Calu3 (cell line): ENCODE data around the gene SLC17A7. TPM values are rescaled to one million over a fixed set of nuclear protein-coding genes. Genes with fewer than 3 reads are reported as not detected.

Experiments
- BruUV-seq: library from RNA; stranded (reverse); fragments of 400-500 nt; replicated peaks from 2 replicates; lab custom pipeline; 2021; lab: Mats Ljungman, UMichigan
- CTCF ChIA-PET: fragments of 300-600 bp; sonication (Branson Sonifier 250); formaldehyde crosslinking; loops from one replicate; lab custom pipeline; 2022; ENCODE audit warnings: antibody characterized with exemption; lab: Charles Lee
- DNase-seq: peaks from one replicate; pipeline ENCODE4 v3.0.0; 2022
- H3K27ac Mint-ChIP-seq: one replicate; pipeline ENCODE4 v1.8.0; 2022; ENCODE audit warnings: mixed read lengths; ENCODE audit not compliant: unreplicated experiment
- H3K27me3 Mint-ChIP-seq: one replicate; pipeline ENCODE4 v1.8.0; 2022; ENCODE audit warnings: mixed read lengths; ENCODE audit not compliant: unreplicated experiment
- H3K36me3 Mint-ChIP-seq: one replicate; pipeline ENCODE4 v1.8.0; 2022; ENCODE audit warnings: mild to moderate bottlenecking, moderate library complexity, mixed read lengths; ENCODE audit not compliant: insufficient read depth, unreplicated experiment
- H3K4me1 Mint-ChIP-seq: one replicate; pipeline ENCODE4 v1.8.0; 2022; ENCODE audit warnings: mild to moderate bottlenecking, low read depth, mixed read lengths; ENCODE audit not compliant: unreplicated experiment
- H3K4me3 Mint-ChIP-seq: one replicate; pipeline ENCODE4 v1.8.0; 2022; ENCODE audit warnings: mild to moderate bottlenecking, low read depth, moderate library complexity, mixed read lengths; ENCODE audit not compliant: unreplicated experiment
- H3K9me3 Mint-ChIP-seq: one replicate; pipeline ENCODE4 v1.8.0; 2022; ENCODE audit warnings: low read depth, mixed read lengths; ENCODE audit not compliant: unreplicated experiment
- intact Hi-C: fragments of 100-400 bp; cut with micrococcal nuclease; formaldehyde crosslinking; loops from one replicate; pipeline ENCODE4 v1.10.0; 2022; ENCODE audit not compliant: unreplicated experiment
- total RNA-seq: library from RNA; stranded (reverse); gene quantifications from 2 replicates; pipeline ENCODE4 v1.2.3, GENCODE V29; 2022
- TF ChIP-seq, protein P1 (sequence below): fragments of 200-600 bp; IDR thresholded peaks from one replicate; pipeline ENCODE4 v1.8.0; 2022; ENCODE audit warnings: antibody characterized with exemption; ENCODE audit not compliant: unreplicated experiment

SLC17A7 gene
- total RNA-seq, 1 experiment from 2014 or later: not detected

- no peak overlapping the region for H3K4me3 Mint-ChIP-seq
- H3K9me3 Mint-ChIP-seq: peaks cover 3% of the 10 kb centered on the region
- TF ChIP-seq, protein P1, sequence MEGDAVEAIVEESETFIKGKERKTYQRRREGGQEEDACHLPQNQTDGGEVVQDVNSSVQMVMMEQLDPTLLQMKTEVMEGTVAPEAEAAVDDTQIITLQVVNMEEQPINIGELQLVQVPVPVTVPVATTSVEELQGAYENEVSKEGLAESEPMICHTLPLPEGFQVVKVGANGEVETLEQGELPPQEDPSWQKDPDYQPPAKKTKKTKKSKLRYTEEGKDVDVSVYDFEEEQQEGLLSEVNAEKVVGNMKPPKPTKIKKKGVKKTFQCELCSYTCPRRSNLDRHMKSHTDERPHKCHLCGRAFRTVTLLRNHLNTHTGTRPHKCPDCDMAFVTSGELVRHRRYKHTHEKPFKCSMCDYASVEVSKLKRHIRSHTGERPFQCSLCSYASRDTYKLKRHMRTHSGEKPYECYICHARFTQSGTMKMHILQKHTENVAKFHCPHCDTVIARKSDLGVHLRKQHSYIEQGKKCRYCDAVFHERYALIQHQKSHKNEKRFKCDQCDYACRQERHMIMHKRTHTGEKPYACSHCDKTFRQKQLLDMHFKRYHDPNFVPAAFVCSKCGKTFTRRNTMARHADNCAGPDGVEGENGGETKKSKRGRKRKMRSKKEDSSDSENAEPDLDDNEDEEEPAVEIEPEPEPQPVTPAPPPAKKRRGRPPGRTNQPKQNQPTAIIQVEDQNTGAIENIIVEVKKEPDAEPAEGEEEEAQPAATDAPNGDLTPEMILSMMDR: no peak
- no peak overlapping the region for H3K27ac Mint-ChIP-seq
- H3K4me1 Mint-ChIP-seq: no peaks in the 10 kb centered on the region
- CTCF ChIA-PET: interaction anchor here (1.1 kb wide), 1 partner anchor 11 kb away, joined by 3 read pairs; no protein-coding TSS in a partner anchor
- BruUV-seq: no TSS peak
- peaks cover 96% of the 10 kb centered on the region for H3K27me3 Mint-ChIP-seq
- peaks cover 6% of the 10 kb centered on the region for H3K36me3 Mint-ChIP-seq
- intact Hi-C loops: no loop called here
- DNase-seq: no peak
Observed at GRCh38 chr19:49434907-49435583, 6.3 kb downstream of the SLC17A7 start.

DNA sequence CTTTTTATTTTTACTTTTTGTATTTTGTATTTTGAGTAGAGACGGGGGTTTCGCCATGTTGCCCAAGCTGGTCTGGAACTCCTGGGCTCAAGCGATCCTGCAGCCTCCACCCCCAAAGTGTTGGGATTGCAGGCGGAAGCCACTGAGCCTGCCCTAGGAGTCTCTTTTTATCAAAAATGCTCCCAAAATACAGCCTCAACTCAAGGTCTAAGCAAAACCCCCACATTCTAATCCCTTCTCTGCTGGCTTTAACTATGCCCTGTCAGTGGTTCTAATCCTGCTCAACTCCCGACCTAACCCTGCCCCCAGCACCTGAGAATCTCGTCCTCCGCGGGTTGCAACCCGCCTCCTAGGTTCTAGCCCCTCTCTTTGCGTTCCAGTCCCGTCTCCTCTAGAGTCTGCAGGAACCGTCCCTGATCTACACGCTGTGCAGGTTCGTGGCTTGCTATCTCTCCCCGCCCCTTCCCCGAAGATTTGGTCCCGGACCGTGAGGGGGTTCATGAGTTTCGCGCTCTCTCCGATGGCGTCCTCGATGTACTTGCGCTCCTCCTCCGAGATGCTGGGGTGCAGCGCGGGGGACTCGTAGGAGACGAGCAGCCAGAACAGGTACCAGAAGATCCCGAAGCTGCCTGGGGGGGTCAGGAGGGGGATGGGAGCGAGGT, 8.0 kb downstream of the SLC17A7 start:
- peaks cover 3% of the 10 kb centered on the region for H3K9me3 Mint-ChIP-seq
- H3K27ac Mint-ChIP-seq: no peak overlapping the region
- H3K4me1 Mint-ChIP-seq: no peaks in the 10 kb centered on the region
- no peak overlapping the region for H3K4me3 Mint-ChIP-seq
- TF ChIP-seq, protein P1: no peak
- H3K27me3 Mint-ChIP-seq: peaks cover 96% of the 10 kb centered on the region
- intact Hi-C loops: no loop called here
- BruUV-seq: no TSS peak
- peaks cover 6% of the 10 kb centered on the region for H3K36me3 Mint-ChIP-seq
- no peak for DNase-seq
- CTCF ChIA-PET: no interaction called here

- TF ChIP-seq, protein P1: no peak
- BruUV-seq: no TSS peak
- peaks cover 96% of the 10 kb centered on the region for H3K27me3 Mint-ChIP-seq
- DNase-seq: no peak
- H3K4me3 Mint-ChIP-seq: no peak overlapping the region
- intact Hi-C loops: no loop called here
- H3K36me3 Mint-ChIP-seq: peaks cover 6% of the 10 kb centered on the region
- CTCF ChIA-PET: no interaction called here
- no peak overlapping the region for H3K27ac Mint-ChIP-seq
- no peaks in the 10 kb centered on the region for H3K4me1 Mint-ChIP-seq
- H3K9me3 Mint-ChIP-seq: peaks cover 3% of the 10 kb centered on the region
Observed at GRCh38 chr19:49432141-49433073, 8.9 kb downstream of the SLC17A7 start.

DNA sequence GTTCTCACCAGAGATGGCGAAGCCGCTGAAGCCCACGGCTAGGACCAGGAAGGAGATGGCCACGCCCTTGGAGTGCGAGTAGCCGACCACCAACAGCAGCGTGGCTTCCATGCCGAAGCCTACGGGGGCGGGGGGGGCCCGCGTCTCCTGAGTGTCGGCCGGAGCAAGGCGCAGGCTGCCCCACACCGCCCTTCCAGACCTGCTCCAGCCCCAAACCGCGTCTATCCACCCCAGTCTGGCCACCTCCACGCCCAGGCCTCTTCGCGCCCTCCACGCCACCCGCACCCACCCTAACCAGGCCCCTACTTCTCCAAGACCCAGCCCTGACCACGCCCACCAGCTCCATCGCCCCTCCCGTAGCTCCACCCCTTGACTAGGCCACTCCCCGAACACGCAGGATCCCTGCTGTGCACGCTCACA, 10.0 kb downstream of the SLC17A7 start:
- no TSS peak for BruUV-seq
- no peak for DNase-seq
- Mint-ChIP-seq H3K36me3 (peaks cover 6% of the 10 kb centered on the region), H3K4me1 (peaks cover 9% of the 10 kb centered on the region), H3K27me3 (peaks cover 96% of the 10 kb centered on the region), H3K27ac (no peak overlapping the region), H3K9me3 (peaks cover 3% of the 10 kb centered on the region), H3K4me3 (no peak overlapping the region)
- TF ChIP-seq, protein P1: no peak
- intact Hi-C loops: no loop called here
- CTCF ChIA-PET: no interaction called here
